ENCODE measurements around the gene DNAH3.
"Not testable (repeated sequence)": the region's sequence is repeated elsewhere in the genome, so short reads cannot be mapped to it uniquely, and the experiment has no call there.

DNAH3 gene

DNA sequence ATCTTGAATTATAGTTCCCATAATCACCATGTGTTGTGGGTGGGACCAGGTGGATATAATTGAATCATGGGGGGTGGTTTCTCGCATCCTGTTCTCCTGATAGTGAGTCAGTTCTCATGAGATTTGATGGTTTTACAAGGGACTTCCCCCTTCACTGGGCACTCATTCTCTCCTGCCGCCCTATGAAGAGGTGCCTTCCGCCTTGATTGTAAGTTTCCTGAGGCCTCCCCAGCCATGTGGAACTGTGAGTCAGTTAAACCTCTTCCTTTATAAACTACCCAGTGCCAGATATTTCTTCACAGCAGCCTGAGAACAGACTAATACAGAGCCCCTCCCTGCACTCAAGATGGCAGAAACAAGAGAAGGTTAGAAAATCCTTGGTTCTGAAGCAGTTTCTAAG is 34.2 kb upstream of the DNAH3 start:
- H3K27ac ChIP-seq, result no peak overlapping the region
- DNase-seq (ENCODE audit: low spot score), result no peak
- TF ChIP-seq, protein P1, sequence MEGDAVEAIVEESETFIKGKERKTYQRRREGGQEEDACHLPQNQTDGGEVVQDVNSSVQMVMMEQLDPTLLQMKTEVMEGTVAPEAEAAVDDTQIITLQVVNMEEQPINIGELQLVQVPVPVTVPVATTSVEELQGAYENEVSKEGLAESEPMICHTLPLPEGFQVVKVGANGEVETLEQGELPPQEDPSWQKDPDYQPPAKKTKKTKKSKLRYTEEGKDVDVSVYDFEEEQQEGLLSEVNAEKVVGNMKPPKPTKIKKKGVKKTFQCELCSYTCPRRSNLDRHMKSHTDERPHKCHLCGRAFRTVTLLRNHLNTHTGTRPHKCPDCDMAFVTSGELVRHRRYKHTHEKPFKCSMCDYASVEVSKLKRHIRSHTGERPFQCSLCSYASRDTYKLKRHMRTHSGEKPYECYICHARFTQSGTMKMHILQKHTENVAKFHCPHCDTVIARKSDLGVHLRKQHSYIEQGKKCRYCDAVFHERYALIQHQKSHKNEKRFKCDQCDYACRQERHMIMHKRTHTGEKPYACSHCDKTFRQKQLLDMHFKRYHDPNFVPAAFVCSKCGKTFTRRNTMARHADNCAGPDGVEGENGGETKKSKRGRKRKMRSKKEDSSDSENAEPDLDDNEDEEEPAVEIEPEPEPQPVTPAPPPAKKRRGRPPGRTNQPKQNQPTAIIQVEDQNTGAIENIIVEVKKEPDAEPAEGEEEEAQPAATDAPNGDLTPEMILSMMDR (conservative IDR thresholded peaks at IDR 0.05; ENCODE audit: low read depth), result no peak
- CTCF ChIA-PET, result no interaction called here
- POLR2A ChIA-PET (ENCODE audit: low non-redundant PET), result no interaction called here

DNA sequence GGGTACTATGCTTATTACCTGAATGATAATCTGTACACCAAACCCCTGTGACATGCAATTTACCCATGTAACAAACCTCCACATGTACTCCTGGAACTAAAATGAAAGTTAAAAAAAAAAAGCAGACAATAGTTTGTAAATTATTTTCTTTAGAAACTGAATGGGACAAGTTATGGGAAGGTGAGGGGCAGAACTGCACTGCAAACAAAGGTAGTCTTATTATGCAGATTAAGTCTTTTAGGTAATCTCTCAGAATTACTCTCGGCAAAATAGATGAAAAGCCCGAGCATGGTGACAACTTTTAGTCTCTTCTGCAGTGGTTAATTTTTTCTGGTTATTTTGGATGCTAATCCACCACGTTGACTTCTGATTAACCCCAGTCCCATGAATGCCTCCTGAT is 33.3 kb upstream of the DNAH3 start:
- ChIA-PET POLR2A (ENCODE audit: low non-redundant PET) (no interaction called here), CTCF (no interaction called here)
- TF ChIP-seq, protein P1 (conservative IDR thresholded peaks at IDR 0.05; ENCODE audit: low read depth), result no peak
- DNase-seq (ENCODE audit: low spot score), result no peak
- no peak overlapping the region for H3K27ac ChIP-seq

DNA sequence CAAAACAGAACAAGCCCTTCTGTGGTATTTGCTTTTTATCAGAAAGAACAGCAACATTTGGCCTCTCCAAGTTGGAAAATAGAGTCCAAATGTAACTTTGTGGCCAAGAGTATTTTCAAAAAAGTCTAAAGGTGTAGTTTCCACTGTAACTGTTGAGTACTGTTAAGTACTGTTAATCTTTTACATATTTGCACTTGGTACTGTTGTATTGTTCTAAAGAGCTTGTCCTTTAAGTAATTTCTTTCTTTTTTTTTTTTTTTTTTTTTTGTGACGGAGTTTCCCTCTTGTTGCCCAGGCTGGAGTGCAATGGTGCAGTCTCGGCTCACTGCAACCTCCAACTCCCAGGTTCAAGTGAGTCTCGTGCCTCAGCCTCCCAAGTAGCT is 29.3 kb upstream of the DNAH3 start:
- no peak overlapping the region for H3K27ac ChIP-seq
- CTCF ChIA-PET, result no interaction called here
- TF ChIP-seq, protein P1 (conservative IDR thresholded peaks at IDR 0.05; ENCODE audit: low read depth), result no peak
- POLR2A ChIA-PET (ENCODE audit: low non-redundant PET), result interaction anchor here (0.7 kb wide), 1 partner anchor 14 kb away, joined by 4 read pairs; no protein-coding TSS in a partner anchor
- DNase-seq (ENCODE audit: low spot score), result no peak

DNA sequence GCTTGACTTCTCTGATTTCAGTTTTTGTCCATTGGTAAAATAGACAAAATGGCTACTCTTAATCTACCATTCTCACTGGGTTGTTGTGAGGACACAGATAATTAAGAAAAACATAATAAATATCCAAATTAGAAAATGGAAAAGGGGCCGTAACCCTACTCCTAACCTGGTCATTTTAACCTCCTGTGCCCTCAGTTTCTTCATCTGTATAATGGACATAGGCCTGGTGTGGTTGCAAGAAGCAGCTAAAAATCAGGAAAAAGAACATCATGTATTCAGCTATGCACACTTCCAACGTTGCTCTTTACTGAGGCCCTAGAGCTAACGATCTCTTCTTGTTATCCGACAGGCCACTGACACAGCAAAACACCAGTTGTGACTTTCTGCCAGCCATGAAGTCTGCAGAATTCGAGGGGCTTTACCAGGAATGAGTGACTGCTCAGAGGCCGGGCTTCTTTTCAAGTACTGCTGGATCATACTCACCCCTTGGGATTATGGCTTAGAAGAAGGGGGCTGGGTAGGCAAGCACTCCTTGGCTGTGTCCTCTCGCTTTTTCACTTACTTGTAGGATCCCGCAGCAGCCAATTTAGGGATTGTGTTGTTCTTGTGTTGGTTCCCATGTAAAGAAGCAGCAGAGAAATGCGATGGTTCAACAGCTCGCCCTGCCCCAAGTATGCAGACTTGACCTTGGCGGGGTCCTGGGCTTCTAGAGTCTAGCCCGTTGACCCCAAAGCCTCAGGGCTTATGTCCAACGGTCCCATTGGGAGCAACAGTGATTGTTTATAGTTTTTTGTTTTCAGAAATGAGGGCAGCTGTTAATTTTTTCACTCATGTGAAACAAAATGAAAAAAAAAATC is 28.7 kb upstream of the DNAH3 start:
- no peak overlapping the region for H3K27ac ChIP-seq
- no peak for DNase-seq (ENCODE audit: low spot score)
- POLR2A ChIA-PET (ENCODE audit: low non-redundant PET), result interaction anchor here (0.7 kb wide), 1 partner anchor 13 kb away, joined by 4 read pairs; no protein-coding TSS in a partner anchor
- TF ChIP-seq, protein P1 (conservative IDR thresholded peaks at IDR 0.05; ENCODE audit: low read depth), result no peak
- CTCF ChIA-PET, result no interaction called here

DNA sequence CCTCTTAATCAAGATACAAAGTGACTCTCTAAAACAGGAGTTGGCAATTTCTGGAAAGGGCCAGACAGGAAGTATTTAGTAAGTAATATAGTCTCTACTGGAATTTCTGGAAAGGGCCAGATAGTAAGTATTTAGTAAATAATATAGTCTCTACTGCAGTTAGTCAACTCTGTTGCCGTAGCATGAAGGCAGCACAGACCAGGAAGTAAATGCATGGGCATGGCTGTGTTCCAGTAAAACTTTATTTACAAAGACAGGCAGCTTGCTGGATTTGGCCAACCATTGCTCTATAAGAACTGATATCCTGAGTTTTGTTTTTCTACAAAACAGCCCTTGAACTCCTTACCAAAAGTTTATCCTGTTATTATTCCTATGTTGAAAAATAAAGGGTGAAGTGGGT is 24.8 kb upstream of the DNAH3 start:
- CTCF ChIA-PET, result no interaction called here
- DNase-seq (ENCODE audit: low spot score), result no peak
- TF ChIP-seq, protein P1 (conservative IDR thresholded peaks at IDR 0.05; ENCODE audit: low read depth), result no peak
- POLR2A ChIA-PET (ENCODE audit: low non-redundant PET), result no interaction called here
- H3K27ac ChIP-seq, result no peak overlapping the region

DNA sequence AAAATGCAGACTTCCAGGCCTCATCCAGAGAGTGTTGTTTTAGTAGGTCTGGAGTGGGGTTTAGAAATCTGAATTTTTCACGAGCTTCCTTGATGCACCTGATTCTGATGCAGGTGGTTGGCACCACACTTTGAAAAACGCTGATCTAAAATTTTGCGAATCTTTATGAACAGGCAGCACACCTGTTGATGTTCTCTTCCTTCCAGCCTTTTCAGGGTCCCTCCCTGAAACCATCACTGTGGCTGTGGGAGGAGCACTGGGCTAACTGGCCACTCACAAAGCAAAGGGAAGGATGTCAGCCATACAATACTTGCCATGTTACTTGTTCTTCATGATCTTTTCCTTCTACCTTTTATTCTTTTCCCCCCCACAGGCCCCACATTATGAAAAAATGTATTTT is 22.0 kb upstream of the DNAH3 start:
- DNase-seq (ENCODE audit: low spot score), result no peak
- ChIA-PET POLR2A (ENCODE audit: low non-redundant PET) (no interaction called here), CTCF (interaction anchor here (0.6 kb wide), 1 partner anchor 340 kb away, joined by 5 read pairs; no protein-coding TSS in a partner anchor)
- no peak overlapping the region for H3K27ac ChIP-seq
- TF ChIP-seq, protein P1 (conservative IDR thresholded peaks at IDR 0.05; ENCODE audit: low read depth), result no peak

DNA sequence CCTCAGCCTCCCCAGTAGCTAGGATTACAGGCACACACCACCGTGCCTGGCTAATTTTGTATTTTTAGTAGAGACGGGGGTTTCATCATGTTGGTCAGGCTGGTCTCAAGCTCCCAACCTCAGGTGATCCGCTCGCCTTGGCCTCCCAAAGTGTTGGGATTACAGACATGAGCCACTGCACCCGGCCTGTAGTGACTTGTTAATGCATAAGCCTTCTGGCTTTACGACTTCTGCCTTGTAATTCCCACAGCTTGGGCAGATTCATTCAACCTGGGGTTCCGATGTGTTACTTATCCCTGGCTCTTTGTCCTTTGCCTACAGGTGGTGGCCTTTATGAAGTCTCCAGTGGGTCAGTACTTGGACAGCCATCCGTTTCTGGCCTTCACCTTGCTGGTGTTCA is 19.5 kb upstream of the DNAH3 start:
- not testable (repeated sequence) for H3K27ac ChIP-seq; DNase-seq (ENCODE audit: low spot score)
- CTCF ChIA-PET, result interaction anchor here (1.5 kb wide), 1 partner anchor 130 kb away, joined by 4 read pairs; no protein-coding TSS in a partner anchor
- POLR2A ChIA-PET (ENCODE audit: low non-redundant PET), result interaction anchor here (0.6 kb wide), 2 partner anchors 129 to 130 kb away, joined by 3 to 14 read pairs; no protein-coding TSS in a partner anchor
